Measurements from ENCODE around the gene TNFAIP8L2.
"Not testable (repeated sequence)": the region's sequence is repeated elsewhere in the genome, so short reads cannot be mapped to it uniquely, and the experiment has no call there.

The TNFAIP8L2 gene

GRCh38 chr1:151188667-151189066 lies 32.2 kb downstream of the TNFAIP8L2 start:
- DNase-seq (ENCODE audit: low read depth in 1 of 2, low spot score in 1 of 2): not testable (repeated sequence)

DNA sequence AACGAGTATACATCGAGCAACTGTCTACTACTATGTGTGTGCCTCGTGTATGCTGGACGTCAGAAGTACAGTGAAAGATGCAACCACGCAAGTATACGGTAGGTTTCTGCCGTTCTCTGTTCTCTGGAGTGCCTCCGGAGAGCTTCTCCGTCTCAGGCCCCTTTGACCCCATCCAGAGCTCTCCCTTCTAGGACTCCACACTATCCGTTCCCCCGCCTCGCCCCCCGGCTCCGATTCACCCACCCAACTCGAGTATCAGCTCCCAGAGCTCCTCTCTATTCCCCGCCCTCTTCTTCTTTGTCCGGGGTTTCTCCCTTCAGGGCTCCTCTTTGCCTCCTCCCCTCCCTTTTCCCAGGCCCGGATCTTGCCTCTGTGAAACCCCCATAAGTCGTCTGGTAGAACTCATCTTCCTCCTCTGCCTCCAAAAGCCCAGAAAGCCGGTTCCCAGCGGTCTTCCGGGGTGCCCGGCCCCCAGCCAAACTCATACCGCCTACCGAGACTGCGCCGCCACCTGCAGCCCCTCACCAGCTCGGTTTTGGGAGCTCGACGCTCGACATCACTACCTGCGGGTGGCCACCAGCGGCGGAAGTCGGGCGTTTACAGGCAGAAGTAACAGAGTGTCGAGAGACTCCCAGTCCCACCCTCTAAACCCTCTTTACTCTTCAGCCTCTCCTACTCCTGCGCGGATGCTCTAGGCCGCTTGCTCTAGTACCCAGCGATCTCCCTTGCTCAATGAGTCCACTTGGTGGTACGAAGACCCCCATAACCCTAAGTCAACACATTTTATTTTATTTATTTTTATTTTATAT lies 33.4 kb downstream of the TNFAIP8L2 start, which contains the start of gene VPS72:
TSS of gene VPS72 (minus strand) at position 561 of the 809 bp plus-strand sequence. CDS start at position 485, 76 bp downstream.
- peak; percentile 63 to 81 for DNase-seq (ENCODE audit: low read depth in 1 of 2, low spot score in 1 of 2)

DNA sequence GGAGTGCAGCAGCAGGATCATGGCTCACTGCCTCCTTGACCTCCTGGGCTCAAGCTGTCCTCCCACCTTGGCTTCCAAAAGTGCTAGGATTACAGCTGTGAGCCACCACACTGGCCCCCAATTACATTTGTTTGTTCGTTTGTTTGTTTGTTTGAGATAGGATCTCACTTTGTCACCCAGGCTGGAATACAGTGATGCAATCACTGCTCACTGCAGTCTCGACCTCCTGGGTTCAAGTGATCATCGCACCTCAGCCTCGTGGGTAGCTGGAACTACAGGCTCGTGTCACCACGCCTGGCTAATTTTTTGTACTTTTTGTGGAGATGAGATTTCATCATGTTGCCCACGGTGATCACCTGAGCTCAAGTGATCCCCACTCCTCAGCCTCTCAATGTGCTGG lies 35.6 kb downstream of the TNFAIP8L2 start:
- DNase-seq (ENCODE audit: low read depth in 1 of 2, low spot score in 1 of 2): no peak

GRCh38 chr1:151193304-151193703 lies 36.9 kb downstream of the TNFAIP8L2 start:
- DNase-seq (ENCODE audit: low read depth in 1 of 2, low spot score in 1 of 2): no peak

GRCh38 chr1:151193856-151194255 lies 37.4 kb downstream of the TNFAIP8L2 start:
- no peak for DNase-seq (ENCODE audit: low read depth in 1 of 2, low spot score in 1 of 2)

DNA sequence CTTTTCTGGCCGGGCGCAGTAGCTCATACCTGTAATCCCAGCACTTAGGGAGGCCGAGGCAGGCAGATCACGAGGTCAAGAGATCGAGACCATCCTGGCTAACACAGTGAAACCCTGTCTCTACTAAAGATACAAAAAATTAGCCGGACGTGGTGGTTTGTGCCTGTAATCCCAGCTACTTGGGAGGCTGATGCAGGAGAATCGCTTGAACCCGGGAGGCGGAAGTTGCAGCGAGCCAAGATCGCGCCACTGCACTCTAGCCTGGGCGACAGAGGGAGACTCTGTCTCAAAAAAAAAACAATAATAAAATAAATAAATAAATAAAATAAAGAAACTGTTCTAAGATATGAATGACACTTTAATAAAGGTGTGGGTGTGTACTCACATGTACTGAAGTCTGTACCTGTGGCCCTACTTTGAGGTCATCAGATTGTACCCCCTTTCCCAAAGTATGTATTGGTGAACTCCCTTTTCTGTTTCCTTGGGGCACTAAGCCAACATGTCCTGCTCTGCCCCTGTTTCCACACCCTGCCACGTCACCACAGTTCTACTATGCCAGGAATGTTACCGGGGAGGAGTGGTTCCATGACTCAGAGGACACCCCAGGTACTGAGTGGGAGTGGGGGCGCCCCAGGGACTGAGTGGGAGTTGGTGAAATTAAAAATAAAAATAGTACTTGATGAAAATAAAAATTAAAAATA lies 38.6 kb downstream of the TNFAIP8L2 start:
- not testable (repeated sequence) for DNase-seq (ENCODE audit: low read depth in 1 of 2, low spot score in 1 of 2)

- DNase-seq (ENCODE audit: low read depth in 1 of 2, low spot score in 1 of 2): peak in 1 of 2 donors; percentile 49
These were observed 39.9 kb downstream of the TNFAIP8L2 start for GRCh38 chr1:151196292-151196800.

- no peak for DNase-seq (ENCODE audit: low read depth in 1 of 2, low spot score in 1 of 2)
These were observed 41.4 kb downstream of the TNFAIP8L2 start for GRCh38 chr1:151197863-151198253.

DNA sequence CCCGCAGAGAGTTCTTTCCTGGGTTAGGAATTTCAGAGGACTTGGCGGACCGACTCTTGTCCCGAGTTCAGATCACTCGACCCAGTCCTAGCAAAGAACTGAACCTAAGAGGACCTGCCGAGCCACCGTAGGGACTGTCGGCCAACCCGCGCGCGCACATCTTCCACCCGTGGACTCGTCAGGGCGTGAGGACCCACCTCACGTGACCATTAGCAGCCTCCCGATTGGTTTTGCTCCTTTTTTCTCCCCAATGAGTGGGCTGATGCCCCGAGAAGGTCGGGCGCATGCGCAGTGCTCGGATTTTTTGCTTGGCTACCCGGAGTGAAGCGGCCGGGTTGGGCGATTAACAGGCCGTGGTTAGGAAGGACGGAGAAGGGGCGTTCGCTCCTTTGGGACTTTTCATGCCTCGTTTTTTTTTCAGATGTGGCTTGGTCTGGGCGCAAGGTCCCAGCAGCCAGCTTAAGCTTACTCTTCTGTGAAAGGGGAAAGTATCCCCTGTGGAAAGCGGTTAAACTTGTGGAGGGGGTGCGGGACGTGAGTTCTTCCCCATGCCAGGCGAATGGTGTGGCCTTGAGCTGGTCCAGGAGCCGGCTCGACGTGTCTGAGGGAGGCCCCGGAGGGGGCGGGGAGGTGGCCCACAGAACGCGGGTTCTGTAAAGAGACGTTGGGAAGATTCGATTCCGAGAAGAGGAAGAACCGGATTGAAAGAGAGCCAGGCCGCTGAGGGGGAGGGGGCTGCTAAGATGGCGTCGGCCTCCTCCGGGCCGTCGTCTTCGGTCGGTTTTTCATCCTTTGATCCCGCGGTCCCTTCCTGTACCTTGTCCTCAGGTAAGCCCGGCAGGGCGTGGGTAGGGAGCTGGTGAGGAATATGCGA lies 42.0 kb downstream of the TNFAIP8L2 start, which contains the start of gene PIP5K1A:
TSS of gene PIP5K1A (plus strand) at position 299 of the 874 bp plus-strand sequence. CDS start at position 744, 445 bp downstream.
- DNase-seq (ENCODE audit: low read depth in 1 of 2, low spot score in 1 of 2): peak; percentile 96 to 99

DNA sequence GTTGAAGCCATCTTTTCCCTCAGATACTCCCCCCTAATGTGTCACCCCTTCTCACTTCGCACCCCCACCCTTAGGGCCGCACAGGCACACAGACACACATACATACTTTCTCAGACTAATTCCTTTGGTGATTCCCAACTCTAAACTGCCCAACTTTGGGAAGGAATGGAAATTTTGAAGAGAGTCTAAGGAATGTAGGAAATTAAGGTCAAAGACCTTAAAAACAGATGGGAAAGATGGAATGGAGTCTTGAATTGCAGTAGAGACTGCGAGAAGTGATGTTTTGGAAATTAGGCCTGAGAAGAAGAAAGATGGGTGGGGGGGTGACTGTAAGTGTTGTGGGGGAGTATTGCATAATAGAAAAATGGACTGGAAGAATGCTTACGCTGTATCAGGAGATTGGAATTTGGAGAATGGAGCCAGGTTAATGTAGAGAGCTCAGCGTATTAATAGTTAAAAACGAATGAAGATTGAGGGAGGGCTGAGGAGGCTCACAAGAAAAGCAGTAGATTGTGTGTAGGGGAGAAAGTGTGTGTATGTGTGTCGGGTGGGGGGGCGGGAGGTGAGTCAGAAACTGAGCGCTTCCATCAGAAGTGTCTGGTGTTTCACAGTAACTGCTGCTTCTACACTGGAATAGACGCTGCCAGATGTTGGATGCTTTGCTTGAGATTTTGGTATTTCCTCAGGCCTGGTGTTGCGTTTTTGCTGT lies 43.6 kb downstream of the TNFAIP8L2 start:
- no peak for DNase-seq (ENCODE audit: low read depth in 1 of 2, low spot score in 1 of 2)

DNA sequence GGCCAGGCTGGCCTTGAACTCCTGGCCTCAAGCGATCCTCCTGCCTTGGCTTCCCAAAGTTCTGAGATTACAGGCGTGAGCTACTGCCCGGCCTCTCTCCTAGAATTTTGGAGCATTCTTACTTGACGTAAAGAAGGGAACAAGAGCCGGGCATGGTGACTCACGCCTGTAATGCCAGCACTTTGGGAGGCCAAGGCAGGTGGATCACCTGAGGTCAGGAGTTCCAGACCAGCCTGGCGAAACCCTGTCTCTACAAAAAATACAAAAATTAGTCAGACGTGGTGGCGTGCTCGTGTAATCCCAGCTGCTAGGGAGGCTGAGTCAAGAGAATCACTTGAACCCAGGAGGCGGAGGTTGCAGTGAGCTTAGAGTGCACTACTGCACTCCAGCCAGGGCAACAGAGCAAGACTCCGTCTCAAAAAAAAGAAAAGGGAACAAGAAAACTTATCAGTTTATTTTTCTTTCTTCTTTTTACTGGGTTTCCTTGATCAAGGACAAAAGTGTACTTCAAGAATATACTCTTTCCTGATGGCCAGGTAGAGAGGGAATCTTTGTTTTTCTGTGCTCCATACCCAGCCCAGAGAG lies 49.0 kb downstream of the TNFAIP8L2 start:
- DNase-seq (ENCODE audit: low read depth in 1 of 2, low spot score in 1 of 2): not testable (repeated sequence)

Measured in activated CD4-positive, alpha-beta T cell treated with anti-CD3 and anti-CD28 coated beads, Interleukin-2, amount 50 U/mL, for 24 hours (primary cell).